ENCODE results near the gene POC1A. TPM values are rescaled to one million over a fixed set of nuclear protein-coding genes. Genes with fewer than 3 reads are reported as not detected.

The POC1A gene
- total and polyA plus RNA-seq, 2 experiments from 2014 or later, result 19.1 to 26.7 TPM

GRCh38 chr3:52181543-52181942 lies 27.3 kb upstream of the POC1A start:
- Histone ChIP-seq H2AFZ (no peak overlapping the region), H4K20me1 (replicated peaks; ENCODE audit: insufficient read depth) (no peaks in the 10 kb centered on the region), H3K4me2 (no peak overlapping the region), H3K9me2 (ENCODE audit: insufficient read depth) (no peaks in the 10 kb centered on the region), H3F3A (replicated peaks; ENCODE audit: low read depth) (no peaks in the 10 kb centered on the region), H3K79me2 (replicated peaks; ENCODE audit: insufficient read depth) (no peaks in the 10 kb centered on the region), H3K4me3 (no peak overlapping the region), H3K36me3 (ENCODE audit: insufficient read depth) (no peaks in the 10 kb centered on the region), H3K4me1 (ENCODE audit: insufficient read depth) (no peaks in the 10 kb centered on the region), H3K27ac (ENCODE audit: low read depth) (no peak overlapping the region), H3K27me3 (ENCODE audit: insufficient read depth) (no peaks in the 10 kb centered on the region)
- H3K27me3 Mint-ChIP-seq (ENCODE audit: insufficient read depth, low read depth, poor library complexity), result peaks cover 9% of the 10 kb centered on the region
- DNase-seq (ENCODE audit: low spot score) (no peak), ATAC-seq (no peak)
- peaks cover 16% of the 10 kb centered on the region for H3K4me1 Mint-ChIP-seq
- no peaks in the 10 kb centered on the region for H3K9me3 Mint-ChIP-seq
- no peaks in the 10 kb centered on the region for H3K36me3 Mint-ChIP-seq (ENCODE audit: low read depth)
- no peak overlapping the region for H3K27ac Mint-ChIP-seq
- TF ChIP-seq ZNF114 (CRISPR knock-in tag; IDR thresholded peaks at IDR 0.05), result no peak
- TF ChIP-seq, protein P1, sequence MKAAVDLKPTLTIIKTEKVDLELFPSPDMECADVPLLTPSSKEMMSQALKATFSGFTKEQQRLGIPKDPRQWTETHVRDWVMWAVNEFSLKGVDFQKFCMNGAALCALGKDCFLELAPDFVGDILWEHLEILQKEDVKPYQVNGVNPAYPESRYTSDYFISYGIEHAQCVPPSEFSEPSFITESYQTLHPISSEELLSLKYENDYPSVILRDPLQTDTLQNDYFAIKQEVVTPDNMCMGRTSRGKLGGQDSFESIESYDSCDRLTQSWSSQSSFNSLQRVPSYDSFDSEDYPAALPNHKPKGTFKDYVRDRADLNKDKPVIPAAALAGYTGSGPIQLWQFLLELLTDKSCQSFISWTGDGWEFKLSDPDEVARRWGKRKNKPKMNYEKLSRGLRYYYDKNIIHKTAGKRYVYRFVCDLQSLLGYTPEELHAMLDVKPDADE (IDR thresholded peaks at IDR 0.05), result no peak
- no peak for TF ChIP-seq JUNB (IDR thresholded peaks at IDR 0.05; ENCODE audit: unreplicated experiment)
- no peak for TF ChIP-seq EZH2phosphoT487 (IDR thresholded peaks at IDR 0.05; ENCODE audit: unreplicated experiment)
- no peak for TF ChIP-seq REST (IDR thresholded peaks at IDR 0.05; ENCODE audit: unreplicated experiment)
- TF ChIP-seq, protein P2, sequence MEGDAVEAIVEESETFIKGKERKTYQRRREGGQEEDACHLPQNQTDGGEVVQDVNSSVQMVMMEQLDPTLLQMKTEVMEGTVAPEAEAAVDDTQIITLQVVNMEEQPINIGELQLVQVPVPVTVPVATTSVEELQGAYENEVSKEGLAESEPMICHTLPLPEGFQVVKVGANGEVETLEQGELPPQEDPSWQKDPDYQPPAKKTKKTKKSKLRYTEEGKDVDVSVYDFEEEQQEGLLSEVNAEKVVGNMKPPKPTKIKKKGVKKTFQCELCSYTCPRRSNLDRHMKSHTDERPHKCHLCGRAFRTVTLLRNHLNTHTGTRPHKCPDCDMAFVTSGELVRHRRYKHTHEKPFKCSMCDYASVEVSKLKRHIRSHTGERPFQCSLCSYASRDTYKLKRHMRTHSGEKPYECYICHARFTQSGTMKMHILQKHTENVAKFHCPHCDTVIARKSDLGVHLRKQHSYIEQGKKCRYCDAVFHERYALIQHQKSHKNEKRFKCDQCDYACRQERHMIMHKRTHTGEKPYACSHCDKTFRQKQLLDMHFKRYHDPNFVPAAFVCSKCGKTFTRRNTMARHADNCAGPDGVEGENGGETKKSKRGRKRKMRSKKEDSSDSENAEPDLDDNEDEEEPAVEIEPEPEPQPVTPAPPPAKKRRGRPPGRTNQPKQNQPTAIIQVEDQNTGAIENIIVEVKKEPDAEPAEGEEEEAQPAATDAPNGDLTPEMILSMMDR (conservative IDR thresholded peaks at IDR 0.05; ENCODE audit: low read depth in 2 of 2), result no peak
- no peak for TF ChIP-seq STAT1 (IDR thresholded peaks at IDR 0.05; ENCODE audit: unreplicated experiment)
- no peak for TF ChIP-seq CREB1 (CRISPR knock-in tag; IDR thresholded peaks at IDR 0.05; ENCODE audit: low read depth)
- H3K4me3 Mint-ChIP-seq, result no peak overlapping the region

GRCh38 chr3:52178537-52178936 lies 24.3 kb upstream of the POC1A start:
- no peaks in the 10 kb centered on the region for H3K9me2 ChIP-seq (ENCODE audit: insufficient read depth)
- H3K4me2 ChIP-seq, result no peak overlapping the region
- no peaks in the 10 kb centered on the region for H3K27me3 ChIP-seq (ENCODE audit: insufficient read depth)
- peaks cover 4% of the 10 kb centered on the region for H3K27me3 Mint-ChIP-seq (ENCODE audit: insufficient read depth, low read depth, poor library complexity)
- no peaks in the 10 kb centered on the region for H3K36me3 Mint-ChIP-seq (ENCODE audit: low read depth)
- no peak overlapping the region for H2AFZ ChIP-seq
- H3K36me3 ChIP-seq (ENCODE audit: insufficient read depth), result no peaks in the 10 kb centered on the region
- no peak overlapping the region for H3K27ac ChIP-seq (ENCODE audit: low read depth)
- no peak overlapping the region for H3K27ac Mint-ChIP-seq
- DNase-seq (ENCODE audit: low spot score) (no peak), ATAC-seq (no peak)
- H3K9me3 Mint-ChIP-seq, result no peaks in the 10 kb centered on the region
- H3F3A ChIP-seq (replicated peaks; ENCODE audit: low read depth), result no peaks in the 10 kb centered on the region
- H3K4me1 Mint-ChIP-seq, result peaks cover 23% of the 10 kb centered on the region
- H3K4me3 Mint-ChIP-seq, result no peak overlapping the region
- no peaks in the 10 kb centered on the region for H4K20me1 ChIP-seq (replicated peaks; ENCODE audit: insufficient read depth)
- no peak overlapping the region for H3K4me3 ChIP-seq
- H3K4me1 ChIP-seq (ENCODE audit: insufficient read depth), result no peaks in the 10 kb centered on the region
- H3K79me2 ChIP-seq (replicated peaks; ENCODE audit: insufficient read depth), result no peaks in the 10 kb centered on the region
- TF ChIP-seq ZNF462 (CRISPR knock-in tag; IDR thresholded peaks at IDR 0.05), result no peak

All from GM23338 (cell line).